Endothelial cell of umbilical vein (primary cell): ENCODE results near the gene EGFL6. TPM values are rescaled to one million over a fixed set of nuclear protein-coding genes. Genes with fewer than 3 reads are reported as not detected.

Experiments
- BruUV-seq: library from RNA; stranded (reverse); fragments of 400-500 nt; replicated peaks from 2 replicates; lab custom pipeline; 2021; lab: Mats Ljungman, UMichigan
- CTCF ChIA-PET: fragments of 300-600, 350-600 bp; sonication (Branson Sonifier 250); formaldehyde crosslinking; loops from one replicate; lab custom pipeline; 2021; ENCODE audit warnings: antibody characterized with exemption, inconsistent platforms; lab: Charles Lee
- POLR2A ChIA-PET: fragments of 300-600, 350-600 bp; sonication (Branson Sonifier 250); formaldehyde crosslinking; loops from one replicate; lab custom pipeline; 2021; ENCODE audit warnings: antibody characterized with exemption, inconsistent platforms; lab: Charles Lee
- DNase-seq: peaks from one replicate; pipeline ENCODE4 v3.0.0-alpha.2; 2011; ENCODE audit warnings: low read depth, low spot score
- FAIRE-seq: peaks from 2 replicates; lab custom pipeline; 2011; peaks lifted over from hg19 to GRCh38; lab: Jason Lieb, UNC
- H2AFZ ChIP-seq: 2 replicates; pipeline ENCODE4 v1.6.0; 2012; ENCODE audit warnings: low read depth, low read length, control low read depth, inconsistent platforms
- H3K27ac ChIP-seq: 2 replicates; pipeline ENCODE4 v1.5.1; 2011; ENCODE audit warnings: low read depth, mild to moderate bottlenecking, control low read depth, low read length, moderate library complexity; ENCODE audit not compliant: insufficient read depth
- H3K27me3 ChIP-seq, 2 experiments: 2 replicates each; pipeline versions ENCODE4 v1.6.0 to v1.6.1; 2011; ENCODE audit warnings: low read length in 2 of 2, mixed read lengths in 1 of 2; ENCODE audit not compliant: control insufficient read depth in 2 of 2, insufficient read depth in 2 of 2
- H3K36me3 ChIP-seq, 2 experiments: 2 replicates in 1 of 2; 3 replicates in 1 of 2; pipeline ENCODE4 v1.5.1; 2011; ENCODE audit warnings: low read length in 2 of 2, mild to moderate bottlenecking in 1 of 2, moderate library complexity in 1 of 2; ENCODE audit not compliant: control insufficient read depth in 2 of 2, insufficient read depth in 2 of 2; ENCODE audit errors: extremely low read depth in 1 of 2
- H3K4me1 ChIP-seq: 3 replicates; pipeline ENCODE4 v1.5.1; 2011; ENCODE audit warnings: mild to moderate bottlenecking, low read length; ENCODE audit not compliant: control insufficient read depth, insufficient read depth; ENCODE audit errors: extremely low read depth
- H3K4me2 ChIP-seq: 2 replicates; pipeline ENCODE4 v1.6.1; 2011; ENCODE audit warnings: low read length, control low read depth, mixed read lengths; ENCODE audit not compliant: insufficient read depth
- H3K4me3 ChIP-seq, 3 experiments: fragments of 200-600 bp in 1 of 3; sonication (generic), shearing (Covaris generic) in 1 of 3; replicated peaks in 1 of 3; 2 replicates each; pipeline ENCODE4 v1.5.1; 2011 to 2016; ENCODE audit warnings: control low read depth in 3 of 3, low read length in 3 of 3, mild to moderate bottlenecking in 2 of 3, inconsistent platforms in 1 of 3, low read depth in 1 of 3, moderate library complexity in 1 of 3; ENCODE audit not compliant: insufficient read depth in 1 of 3
- H3K79me2 ChIP-seq: 2 replicates; pipeline ENCODE4 v1.6.0; 2012; ENCODE audit warnings: low read length, inconsistent platforms; ENCODE audit not compliant: control insufficient read depth, insufficient read depth
- H3K9ac ChIP-seq: replicated peaks from 2 replicates; pipeline ENCODE3; 2011; ENCODE audit warnings: low read length, control low read depth; ENCODE audit not compliant: insufficient read depth; ENCODE audit errors: extremely low read depth
- H3K9me1 ChIP-seq: replicated peaks from 3 replicates; pipeline ENCODE4 v1.6.0; 2011; ENCODE audit warnings: mild to moderate bottlenecking, low read length; ENCODE audit not compliant: control insufficient read depth, insufficient read depth; ENCODE audit errors: extremely low read depth
- H3K9me3 ChIP-seq: replicated peaks from 2 replicates; pipeline ENCODE4 v1.5.1; 2012; ENCODE audit warnings: low read length, inconsistent platforms; ENCODE audit not compliant: control insufficient read depth, insufficient read depth
- H4K20me1 ChIP-seq: replicated peaks from 2 replicates; pipeline ENCODE3; 2011; ENCODE audit warnings: mild to moderate bottlenecking, low read length; ENCODE audit not compliant: control insufficient read depth, insufficient read depth; ENCODE audit errors: extremely low read depth
- EZH2 ChIP-seq: IDR thresholded peaks from 2 replicates; pipeline ENCODE4 v1.6.1; 2012; ENCODE audit warnings: borderline replicate concordance, low read depth, mild to moderate bottlenecking, moderate library complexity, low read length, inconsistent platforms; ENCODE audit not compliant: severe bottlenecking
- FOS ChIP-seq: IDR thresholded peaks from 2 replicates; pipeline ENCODE4 v1.6.1; 2011; ENCODE audit warnings: mild to moderate bottlenecking, low read length, moderate library complexity, borderline replicate concordance; ENCODE audit not compliant: insufficient read depth
- GATA2 ChIP-seq: IDR thresholded peaks from 2 replicates; pipeline ENCODE4 v1.7.0; 2011; ENCODE audit warnings: low read depth, mild to moderate bottlenecking, moderate library complexity, mixed read lengths, low read length; ENCODE audit not compliant: insufficient read length, insufficient read depth
- JUN ChIP-seq: IDR thresholded peaks from 2 replicates; pipeline ENCODE4 v1.6.1; 2011; ENCODE audit warnings: borderline replicate concordance, low read depth; ENCODE audit not compliant: insufficient read length, insufficient read depth
- MYC ChIP-seq: IDR thresholded peaks from one replicate; pipeline ENCODE4 v1.6.1; 2011; ENCODE audit warnings: mild to moderate bottlenecking, low read depth, low read length
- POLR2A ChIP-seq: IDR thresholded peaks from 2 replicates; pipeline ENCODE4 v1.6.1; 2012; ENCODE audit warnings: low read depth, mild to moderate bottlenecking, control low read depth, low read length
- POLR2AphosphoS5 ChIP-seq: IDR thresholded peaks from 2 replicates; pipeline ENCODE4 v1.6.1; 2012; ENCODE audit warnings: low read depth, mild to moderate bottlenecking, control low read depth, low read length, moderate library complexity; ENCODE audit not compliant: insufficient read depth
- dilution Hi-C: fragments of 300-500 bp; cut with MboI; formaldehyde crosslinking; loops from one replicate; pipeline ENCODE4 v1.15.0; 2019; ENCODE audit warnings: low sequenced_read_pairs; ENCODE audit not compliant: extremely low pct_ligation_motif_present
- intact Hi-C: fragments of 100-400 bp; cut with micrococcal nuclease; formaldehyde crosslinking; loops from one replicate; pipeline ENCODE4 v1.10.0; 2022
- polyA plus RNA-seq, 4 experiments: library from polyadenylated mRNA; depleted of rRNA in 3 of 4; stranded (reverse) in 3 of 4; unstranded in 1 of 4; fragments of >200 nt; gene quantifications; 2 replicates each; pipeline versions ENCODE4 v1.2.1 to v1.2.3, GENCODE V29; 2011 to 2012; ENCODE audit warnings: missing spikeins in 1 of 4
- total RNA-seq: library from RNA; stranded (reverse); gene quantifications from 2 replicates; pipeline ENCODE4 v1.2.3, GENCODE V29; 2021
- TF ChIP-seq, protein P1 (sequence below), 2 donors: IDR thresholded peaks; 1 replicate in 1 of 2; 2 replicates in 1 of 2; pipeline ENCODE4 v1.5.1; 2011; ENCODE audit warnings: low read length in 2 of 2, mild to moderate bottlenecking in 2 of 2, moderate library complexity in 2 of 2, control low read depth in 1 of 2, inconsistent platforms in 1 of 2, low read depth in 1 of 2; ENCODE audit not compliant: insufficient read depth in 1 of 2; ENCODE audit errors: extremely low read depth in 1 of 2
- TF ChIP-seq, protein P2 (sequence below): IDR thresholded peaks from 2 replicates; pipeline ENCODE4 v1.6.1; 2011; ENCODE audit not compliant: insufficient read depth, insufficient read length

Gene EGFL6
- total and polyA plus RNA-seq, 2 donors (not counting 3 experiments of a cell fraction or from before 2014, with no cell fraction given): not detected

DNA sequence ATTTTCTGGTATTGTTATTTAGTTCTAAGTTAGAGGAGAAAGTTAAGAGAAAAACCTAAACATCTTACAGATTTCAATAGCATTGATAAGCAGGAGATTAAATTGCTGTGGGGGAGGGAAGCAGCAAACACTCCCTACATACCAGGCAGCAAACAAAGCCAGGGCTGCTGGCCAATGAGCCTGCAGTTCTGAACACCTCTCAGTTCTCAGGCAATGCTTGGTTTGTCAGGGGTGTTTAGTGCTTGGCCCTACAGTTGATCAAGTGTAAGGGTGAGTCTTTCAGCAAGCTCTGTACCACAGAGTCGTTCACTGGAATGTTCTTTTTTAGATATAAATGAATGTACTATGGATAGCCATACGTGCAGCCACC lies 38.6 kb downstream of the EGFL6 start:
- Histone ChIP-seq H3K36me3 (no peaks in the 10 kb centered on the region), H3K9me1 (no peaks in the 10 kb centered on the region), H3K4me1 (no peaks in the 10 kb centered on the region), H3K27ac (no peak overlapping the region), H2AFZ (no peak overlapping the region), H3K79me2 (no peaks in the 10 kb centered on the region), H3K9ac (no peak overlapping the region), H3K27me3 (no peaks in the 10 kb centered on the region), H3K4me2 (no peak overlapping the region), H3K9me3 (no peaks in the 10 kb centered on the region), H4K20me1 (no peaks in the 10 kb centered on the region), H3K4me3 (no peak overlapping the region)
- ChIA-PET POLR2A (no interaction called here), CTCF (no interaction called here)
- no peak for DNase-seq
- BruUV-seq: no TSS peak
- dilution Hi-C loops (no loop called here), intact Hi-C loops (no loop called here)
- FAIRE-seq: no peak
- TF ChIP-seq JUN (no peak), EZH2 (no peak), MYC (no peak), FOS (no peak), POLR2A (no peak), POLR2AphosphoS5 (no peak), GATA2 (no peak)
- TF ChIP-seq, protein P1, sequence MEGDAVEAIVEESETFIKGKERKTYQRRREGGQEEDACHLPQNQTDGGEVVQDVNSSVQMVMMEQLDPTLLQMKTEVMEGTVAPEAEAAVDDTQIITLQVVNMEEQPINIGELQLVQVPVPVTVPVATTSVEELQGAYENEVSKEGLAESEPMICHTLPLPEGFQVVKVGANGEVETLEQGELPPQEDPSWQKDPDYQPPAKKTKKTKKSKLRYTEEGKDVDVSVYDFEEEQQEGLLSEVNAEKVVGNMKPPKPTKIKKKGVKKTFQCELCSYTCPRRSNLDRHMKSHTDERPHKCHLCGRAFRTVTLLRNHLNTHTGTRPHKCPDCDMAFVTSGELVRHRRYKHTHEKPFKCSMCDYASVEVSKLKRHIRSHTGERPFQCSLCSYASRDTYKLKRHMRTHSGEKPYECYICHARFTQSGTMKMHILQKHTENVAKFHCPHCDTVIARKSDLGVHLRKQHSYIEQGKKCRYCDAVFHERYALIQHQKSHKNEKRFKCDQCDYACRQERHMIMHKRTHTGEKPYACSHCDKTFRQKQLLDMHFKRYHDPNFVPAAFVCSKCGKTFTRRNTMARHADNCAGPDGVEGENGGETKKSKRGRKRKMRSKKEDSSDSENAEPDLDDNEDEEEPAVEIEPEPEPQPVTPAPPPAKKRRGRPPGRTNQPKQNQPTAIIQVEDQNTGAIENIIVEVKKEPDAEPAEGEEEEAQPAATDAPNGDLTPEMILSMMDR (IDR thresholded peaks at IDR 0.05; ENCODE audit: extremely low read depth in 1 of 2, insufficient read depth in 1 of 2, low read depth in 1 of 2, low read length in 2 of 2): no peak
- TF ChIP-seq, protein P2, sequence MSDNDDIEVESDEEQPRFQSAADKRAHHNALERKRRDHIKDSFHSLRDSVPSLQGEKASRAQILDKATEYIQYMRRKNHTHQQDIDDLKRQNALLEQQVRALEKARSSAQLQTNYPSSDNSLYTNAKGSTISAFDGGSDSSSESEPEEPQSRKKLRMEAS: no peak
